CD4-positive, alpha-beta T cell treated with Interleukin-2 at 100 ng/mL for 4 hours (primary cell): ENCODE data around the gene TP53AIP1.
"Not testable (repeated sequence)": the region's sequence is repeated elsewhere in the genome, so short reads cannot be mapped to it uniquely, and the experiment has no call there.

ENCODE experiments used
- DNase-seq: peaks from one replicate; pipeline ENCODE4 v3.0.0-alpha.2; 2020; ENCODE audit warnings: low spot score

Gene TP53AIP1

DNA sequence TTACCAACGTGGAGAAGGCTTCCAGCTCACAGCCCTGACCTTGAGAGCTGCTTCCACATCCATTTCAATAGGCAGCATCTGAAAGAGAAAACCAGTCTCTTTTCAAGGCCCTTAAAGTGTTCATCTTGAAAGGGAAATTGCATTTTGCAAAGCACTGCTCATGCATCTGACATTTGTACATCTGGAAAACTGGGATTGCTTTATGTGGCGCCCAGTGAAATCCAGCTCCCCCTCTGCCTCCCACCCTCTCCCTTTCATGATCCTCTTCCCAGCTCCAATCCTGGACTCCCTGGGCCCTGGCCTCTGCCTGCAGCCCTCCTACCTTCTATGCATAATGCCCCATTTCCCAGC, 17.4 kb downstream of the TP53AIP1 start:
- DNase-seq, result no peak

DNA sequence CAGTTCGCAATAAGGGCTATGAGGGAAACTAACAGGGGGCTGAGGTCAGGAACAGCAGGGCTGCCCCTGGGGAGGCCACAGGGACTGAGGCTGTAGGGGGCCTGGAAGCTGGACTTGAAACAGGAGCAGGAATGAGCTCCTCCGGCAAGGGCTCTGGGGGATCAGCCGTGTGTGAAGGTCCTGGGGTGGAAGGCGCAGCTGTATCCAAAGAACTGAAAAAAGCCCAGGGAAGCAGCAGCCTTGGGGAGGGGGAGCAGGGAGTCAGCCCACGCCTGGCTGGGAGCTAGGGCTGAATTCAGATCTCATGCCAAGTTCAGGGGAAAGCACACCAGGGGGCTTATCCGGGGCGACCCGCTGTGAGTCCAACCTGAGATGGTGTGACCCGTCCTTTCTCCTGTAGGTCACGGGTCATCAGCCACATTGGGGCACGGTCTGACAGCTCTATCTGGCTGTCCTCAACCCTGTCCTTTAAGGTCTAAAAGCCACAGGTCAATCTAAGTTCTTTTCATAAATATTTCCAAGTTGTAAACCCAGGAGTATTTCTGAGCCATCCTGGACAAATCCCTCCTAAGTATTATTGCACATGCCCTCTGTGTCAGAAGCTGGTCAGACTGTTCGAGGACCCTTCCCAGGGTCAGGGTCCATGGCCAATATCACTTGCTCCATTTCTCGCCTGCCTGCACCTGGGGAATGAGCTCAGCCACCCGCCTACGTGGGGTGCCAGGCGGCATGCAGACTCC, 18.0 kb downstream of the TP53AIP1 start:
- DNase-seq, result no peak

DNA sequence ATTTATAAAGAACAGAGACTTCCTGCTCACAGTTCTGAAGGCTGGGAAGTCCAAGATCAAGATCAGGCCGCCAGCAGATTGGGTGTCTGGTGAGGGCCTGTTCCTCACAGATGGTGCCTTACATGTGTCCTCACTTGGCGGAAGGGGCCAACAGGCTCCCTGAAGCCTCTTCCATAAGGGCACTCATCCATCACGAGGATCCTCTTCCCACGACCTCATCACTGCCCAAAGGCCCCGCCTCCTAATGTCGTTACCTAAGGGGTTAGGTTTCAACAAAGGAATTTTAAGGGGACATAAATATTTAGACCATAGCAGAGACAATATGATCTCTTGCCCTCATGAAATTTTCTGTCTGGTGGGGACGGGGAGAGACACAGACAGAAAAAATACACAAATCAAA, 18.6 kb downstream of the TP53AIP1 start:
- no peak for DNase-seq

DNA sequence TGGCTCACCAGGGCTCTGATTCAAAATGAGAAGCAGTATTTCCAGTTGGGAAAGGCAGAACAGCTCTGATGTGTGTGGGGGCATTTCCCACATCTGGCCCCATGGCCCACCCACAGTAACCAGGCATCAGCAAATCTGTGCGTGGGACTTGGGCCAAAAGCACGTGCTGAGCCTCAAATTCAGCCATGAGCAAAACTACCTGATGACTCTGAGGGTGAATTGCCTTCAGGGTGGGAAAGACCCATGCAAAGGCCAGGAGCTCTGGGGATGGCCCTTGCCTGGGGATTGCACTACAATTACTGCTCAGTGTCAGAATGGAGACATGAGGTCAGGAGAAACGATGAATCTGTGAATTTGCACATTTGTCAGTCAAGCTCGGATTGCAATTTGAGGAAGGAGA, 20.9 kb downstream of the TP53AIP1 start:
- DNase-seq, result no peak

DNA sequence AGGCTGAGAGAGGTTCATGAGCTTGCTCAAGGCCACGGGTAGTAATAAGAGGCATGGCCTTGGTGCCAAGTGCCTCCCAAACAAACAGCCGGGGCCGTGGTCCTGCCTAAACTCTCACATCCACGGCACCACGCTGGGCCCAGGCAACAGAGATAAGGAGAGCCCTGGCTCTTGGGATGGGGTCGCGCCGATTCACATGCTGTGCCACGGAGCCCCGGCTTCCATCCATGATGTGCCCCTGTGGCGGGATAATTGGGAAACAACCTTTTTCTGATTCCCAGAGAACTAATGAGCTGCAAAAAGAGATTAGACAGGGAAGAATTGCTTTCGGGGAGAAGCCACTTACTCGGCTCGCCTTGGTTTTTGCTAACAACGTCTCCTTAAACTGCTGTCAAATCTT, 22.0 kb downstream of the TP53AIP1 start:
- DNase-seq, result no peak

DNA sequence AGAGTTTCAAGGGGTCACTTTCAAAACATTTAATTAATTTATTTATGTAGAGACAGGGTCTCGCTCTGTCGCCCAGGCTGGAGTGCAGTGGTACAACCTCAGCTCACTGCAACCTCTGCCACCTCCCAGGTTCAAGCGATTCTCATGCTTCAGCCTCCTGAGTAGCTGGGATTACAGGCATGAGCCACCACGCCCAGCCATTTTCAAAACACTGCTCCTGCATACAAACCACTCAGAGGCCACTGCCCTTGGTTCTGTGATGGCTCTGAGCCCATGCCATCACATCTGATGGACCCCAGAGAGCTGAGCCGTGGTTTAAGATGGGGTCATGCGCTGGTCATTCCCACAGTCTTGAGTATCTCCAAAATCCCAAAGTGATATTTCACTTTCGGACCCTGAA, 23.0 kb downstream of the TP53AIP1 start:
- not testable (repeated sequence) for DNase-seq

DNA sequence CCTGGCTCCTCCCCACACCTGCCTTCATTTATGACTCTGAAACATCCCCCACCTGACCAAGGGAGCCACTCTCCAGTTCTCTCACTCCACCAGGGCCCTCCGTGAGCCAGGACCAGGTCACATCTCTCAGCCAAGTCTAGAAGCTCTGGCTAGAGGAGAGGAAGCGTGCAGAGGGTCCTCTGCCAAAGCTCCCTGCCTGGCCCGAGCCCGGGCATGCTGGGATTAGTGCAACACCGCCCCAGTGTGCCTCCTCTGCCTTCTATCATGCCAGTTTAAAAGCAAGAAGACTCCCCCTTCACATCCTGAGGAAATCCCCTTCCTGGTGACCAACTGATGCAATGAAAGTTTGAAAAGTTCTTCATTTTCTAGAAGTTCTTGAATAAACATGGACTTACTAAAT, 23.5 kb downstream of the TP53AIP1 start:
- no peak for DNase-seq

DNA sequence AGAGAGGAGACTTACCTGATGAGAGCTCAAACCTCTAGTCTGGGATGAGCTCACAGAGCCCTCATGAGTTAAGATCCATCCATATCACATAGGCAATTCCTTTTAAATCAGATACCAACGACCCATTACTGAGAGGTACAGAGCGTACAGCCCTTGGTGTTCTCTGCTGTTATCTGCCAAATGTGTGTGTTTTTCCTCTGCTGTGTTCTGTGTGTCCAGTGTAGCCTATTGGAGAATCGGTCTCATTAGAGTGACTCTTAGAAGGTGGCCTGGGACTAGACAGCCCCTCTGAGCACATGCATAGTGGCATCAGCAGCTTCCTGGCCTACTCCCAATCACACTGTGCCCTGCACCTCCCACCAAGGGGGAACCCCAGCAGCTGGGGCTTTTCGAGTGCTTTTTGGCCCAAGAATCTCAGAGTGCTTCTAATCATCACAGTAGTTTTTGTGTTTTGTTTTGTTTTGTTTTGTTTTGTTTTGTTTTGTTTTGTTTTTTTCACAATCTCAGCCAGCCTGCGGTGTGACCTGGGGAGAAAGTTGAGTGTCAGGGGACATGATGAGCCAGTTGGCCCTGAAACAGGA, 25.4 kb downstream of the TP53AIP1 start:
- DNase-seq, result no peak

DNA sequence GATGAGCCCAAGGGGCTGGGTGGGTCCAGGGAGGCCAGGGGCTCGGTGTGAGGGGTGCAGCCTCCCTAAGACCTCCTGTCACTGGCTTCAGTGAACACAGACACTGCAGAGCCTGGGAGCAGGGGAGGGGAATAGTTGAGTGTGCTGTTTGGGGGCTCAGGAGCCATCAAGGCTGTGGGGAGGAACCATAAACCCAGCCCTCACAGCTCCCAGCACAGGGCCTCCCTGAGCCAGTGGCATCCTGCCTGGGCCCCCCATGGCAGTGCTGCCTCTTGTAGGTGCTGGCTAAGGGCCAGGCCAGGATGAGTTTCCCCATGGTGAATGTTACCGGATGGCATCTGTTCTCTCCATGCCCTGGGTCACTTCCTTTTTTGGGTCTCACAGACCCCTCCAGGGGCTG, 26.0 kb downstream of the TP53AIP1 start:
- DNase-seq, result no peak

DNA sequence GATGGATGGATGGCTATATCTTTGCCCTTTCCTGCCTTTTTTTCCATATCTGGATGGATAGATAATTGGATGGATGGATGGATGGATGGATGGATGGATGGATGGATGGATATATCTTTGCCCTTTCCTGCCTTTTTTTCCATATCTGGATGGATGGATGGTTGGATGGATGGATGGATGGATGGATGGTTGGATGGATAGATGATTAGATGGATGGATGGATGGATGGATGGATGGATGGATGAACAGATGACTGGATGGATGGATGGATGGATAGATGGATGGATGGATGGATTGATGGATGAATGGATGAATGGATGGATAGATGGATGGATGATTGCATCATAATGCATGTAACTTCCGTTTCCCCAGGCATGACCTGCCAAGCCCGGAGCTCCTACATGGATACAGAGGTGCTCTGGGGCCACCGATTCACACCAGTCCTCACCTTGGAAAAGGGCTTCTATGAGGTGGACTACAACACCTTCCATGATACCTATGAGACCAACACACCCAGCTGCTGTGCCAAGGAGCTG, 26.6 kb downstream of the TP53AIP1 start:
- DNase-seq, result no peak

DNA sequence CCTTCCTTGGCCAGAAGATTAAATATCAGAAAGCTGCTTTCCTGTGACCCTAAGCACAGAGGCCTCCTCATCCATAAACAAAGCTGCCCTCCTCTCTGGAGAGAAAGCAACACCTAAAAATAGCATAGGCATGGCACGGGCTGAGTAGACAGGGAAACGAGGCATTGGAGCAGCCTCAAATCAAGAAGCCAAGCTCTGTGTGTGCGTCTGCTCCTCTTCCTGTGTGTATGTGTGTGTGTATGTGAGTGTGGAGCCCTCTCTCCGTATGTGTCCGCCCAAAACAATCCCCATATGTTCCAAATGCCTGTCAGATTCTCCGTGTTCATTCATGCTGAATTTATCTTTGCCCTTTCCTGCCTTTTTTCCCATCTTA, 27.5 kb downstream of the TP53AIP1 start:
- DNase-seq, result no peak

DNA sequence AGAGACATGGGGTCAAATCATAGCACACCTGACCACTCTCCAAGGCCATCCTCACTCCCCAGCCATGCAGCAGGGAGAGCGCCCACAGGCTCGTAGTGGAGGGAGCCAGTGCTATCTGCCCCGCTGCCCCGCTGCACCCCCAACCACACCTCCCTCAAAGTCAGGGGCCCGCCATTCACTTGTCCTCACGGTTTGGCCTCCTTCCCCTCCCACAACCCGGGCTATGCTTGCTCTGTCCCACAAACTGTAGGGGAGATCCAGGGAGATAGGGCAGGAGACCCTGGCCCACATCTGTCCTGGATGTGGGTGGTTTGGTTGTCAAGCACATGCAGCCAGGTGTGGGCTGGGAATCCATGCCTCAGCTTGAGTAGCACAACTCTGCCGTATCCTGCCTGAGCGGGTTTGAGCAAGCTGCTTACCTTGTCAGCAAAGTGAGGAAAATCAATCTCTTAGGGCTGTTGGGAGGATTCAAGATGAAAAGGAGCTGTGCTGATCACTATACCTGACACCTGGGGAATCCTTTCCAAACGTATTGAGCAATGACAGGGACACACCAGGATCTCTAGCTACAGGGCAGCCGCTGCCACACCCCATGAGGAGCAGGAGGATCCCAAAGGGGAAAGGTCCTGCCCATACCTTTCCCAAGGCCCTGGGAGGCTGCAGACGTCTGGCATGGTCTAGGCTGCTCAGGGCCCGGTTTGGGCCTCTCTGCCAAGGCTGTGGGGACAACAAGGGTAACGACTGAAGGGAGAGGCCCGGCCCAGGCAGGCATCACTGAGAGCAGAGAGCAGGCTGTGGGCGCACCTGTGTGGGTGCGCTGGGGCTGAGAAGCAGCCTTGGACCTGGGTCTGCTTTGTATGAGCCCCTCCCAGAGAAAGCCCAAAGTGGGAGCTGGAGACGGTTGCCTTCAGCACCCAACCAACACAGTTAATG, 28.2 kb downstream of the TP53AIP1 start:
- no peak for DNase-seq

DNA sequence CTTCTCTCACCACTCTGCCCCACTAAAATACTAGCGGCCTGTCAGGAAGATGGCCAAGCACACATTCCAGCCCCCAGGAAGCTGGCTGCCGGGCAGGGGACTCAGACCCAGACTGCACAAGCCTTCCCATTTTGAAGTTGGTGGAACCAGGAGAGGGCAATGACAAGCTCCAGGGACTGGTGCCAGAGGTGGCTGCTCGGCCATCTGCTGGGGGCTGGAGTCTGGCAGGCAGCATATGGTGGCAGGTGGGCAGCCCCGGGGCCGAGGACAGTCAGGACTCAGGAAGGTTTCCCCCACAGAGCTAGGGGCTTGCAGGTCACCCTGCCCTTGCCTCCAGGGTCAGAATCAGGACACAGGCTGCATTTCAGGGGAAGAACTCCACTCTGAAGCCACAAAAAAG, 28.9 kb downstream of the TP53AIP1 start:
- DNase-seq, result no peak

DNA sequence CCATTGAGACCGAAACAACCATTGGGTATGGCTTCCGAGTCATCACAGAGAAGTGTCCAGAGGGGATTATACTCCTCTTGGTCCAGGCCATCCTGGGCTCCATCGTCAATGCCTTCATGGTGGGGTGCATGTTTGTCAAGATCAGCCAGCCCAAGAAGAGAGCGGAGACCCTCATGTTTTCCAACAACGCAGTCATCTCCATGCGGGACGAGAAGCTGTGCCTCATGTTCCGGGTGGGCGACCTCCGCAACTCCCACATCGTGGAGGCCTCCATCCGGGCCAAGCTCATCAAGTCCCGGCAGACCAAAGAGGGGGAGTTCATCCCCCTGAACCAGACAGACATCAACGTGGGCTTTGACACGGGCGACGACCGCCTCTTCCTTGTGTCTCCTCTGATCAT, 31.0 kb downstream of the TP53AIP1 start:
- no peak for DNase-seq

DNA sequence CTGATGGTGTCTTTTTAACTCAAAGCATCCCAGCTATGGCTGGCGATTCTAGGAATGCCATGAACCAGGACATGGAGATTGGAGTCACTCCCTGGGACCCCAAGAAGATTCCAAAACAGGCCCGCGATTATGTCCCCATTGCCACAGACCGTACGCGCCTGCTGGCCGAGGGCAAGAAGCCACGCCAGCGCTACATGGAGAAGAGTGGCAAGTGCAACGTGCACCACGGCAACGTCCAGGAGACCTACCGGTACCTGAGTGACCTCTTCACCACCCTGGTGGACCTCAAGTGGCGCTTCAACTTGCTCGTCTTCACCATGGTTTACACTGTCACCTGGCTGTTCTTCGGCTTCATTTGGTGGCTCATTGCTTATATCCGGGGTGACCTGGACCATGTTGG, 31.4 kb downstream of the TP53AIP1 start:
- no peak for DNase-seq

DNA sequence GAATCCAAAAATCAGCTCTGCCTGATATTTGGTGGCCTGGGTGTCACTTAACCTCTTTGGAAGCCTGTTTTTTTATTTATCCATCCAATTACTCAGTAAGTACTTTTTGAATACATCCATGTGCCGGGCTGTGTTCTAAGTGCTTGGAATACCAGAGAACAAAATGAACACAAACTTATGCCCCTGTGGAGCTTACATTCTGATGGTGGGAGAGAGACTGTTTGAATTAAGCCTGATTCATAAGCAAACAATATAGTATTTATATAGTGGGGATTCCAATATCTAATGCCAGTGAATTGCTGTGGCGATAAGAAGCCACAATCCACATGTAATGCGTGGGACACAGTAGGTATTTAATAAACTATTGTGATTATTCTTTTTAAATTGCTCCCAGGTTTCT, 32.1 kb downstream of the TP53AIP1 start:
- DNase-seq, result no peak

DNA sequence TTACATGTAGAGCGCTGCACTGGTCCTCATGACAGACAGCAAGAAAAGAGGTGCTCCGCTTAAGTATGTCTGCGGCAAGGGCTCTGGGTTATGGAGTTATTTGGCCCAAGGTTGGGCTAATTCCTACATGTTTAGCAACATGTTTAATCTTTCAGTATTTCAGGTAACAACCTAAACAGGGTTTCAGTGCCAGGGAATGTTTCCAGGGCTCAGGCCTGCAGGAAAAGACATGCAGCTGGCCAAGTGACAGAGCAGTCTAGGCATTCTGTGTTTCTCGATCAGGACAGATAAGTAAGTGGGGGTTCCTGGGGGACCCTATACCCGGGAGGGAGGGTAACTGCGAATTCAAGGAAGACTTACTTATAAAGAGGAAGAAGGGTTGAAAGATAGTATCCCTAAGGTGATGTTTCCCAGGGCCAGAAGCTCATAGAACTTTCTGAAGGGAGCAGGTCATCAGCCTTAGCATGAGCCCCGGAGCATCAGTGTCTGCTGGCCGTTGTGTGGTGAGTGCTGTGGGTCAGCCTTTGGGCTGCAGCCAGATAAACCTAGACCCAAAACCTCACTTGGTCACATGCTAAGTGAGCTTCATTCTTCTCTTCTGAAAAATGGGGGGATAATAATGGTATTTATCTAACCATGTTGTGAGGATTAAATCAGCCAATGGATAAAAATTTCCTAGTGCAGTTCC, 33.1 kb downstream of the TP53AIP1 start:
- no peak for DNase-seq

DNA sequence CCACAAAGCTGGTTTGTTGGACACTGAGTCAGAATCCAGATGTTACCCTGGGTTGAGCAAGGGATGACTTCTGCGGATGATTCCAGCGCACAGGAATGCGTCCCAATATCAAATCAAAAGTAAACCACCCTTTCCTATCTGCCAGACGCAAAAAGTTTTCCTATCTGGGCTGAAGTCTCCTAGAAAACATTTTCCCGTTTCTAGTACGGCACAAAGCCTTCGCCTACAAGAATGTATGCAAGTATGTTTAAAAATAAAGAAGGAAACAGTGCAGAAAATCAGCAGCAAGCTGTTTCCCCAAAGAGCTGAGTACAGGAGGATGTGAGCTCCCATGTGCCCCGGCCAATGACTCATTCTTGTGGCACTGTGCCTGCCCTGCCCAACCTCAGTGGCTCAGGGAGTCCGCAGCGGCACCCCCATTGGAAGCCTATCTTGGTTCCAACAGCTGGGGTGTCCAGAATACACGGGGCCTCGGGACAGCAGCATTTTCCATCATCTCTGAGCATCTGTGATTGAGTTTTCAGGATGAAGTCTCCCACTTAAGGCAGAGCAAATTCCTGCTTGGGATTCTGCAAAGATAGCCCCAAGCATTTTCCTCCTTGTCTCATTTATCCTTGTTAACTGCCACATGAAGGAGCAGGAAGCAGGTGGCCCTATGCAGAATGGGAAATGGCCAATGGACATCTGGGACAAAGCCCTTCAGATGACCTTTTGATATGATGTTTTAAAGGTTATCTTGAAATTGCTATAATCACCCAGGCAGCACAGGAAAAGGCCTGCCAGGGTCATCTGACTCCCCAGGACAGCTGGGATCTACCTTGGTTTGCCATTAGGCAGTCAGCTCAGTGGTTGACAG, 34.1 kb downstream of the TP53AIP1 start:
- DNase-seq, result no peak

DNA sequence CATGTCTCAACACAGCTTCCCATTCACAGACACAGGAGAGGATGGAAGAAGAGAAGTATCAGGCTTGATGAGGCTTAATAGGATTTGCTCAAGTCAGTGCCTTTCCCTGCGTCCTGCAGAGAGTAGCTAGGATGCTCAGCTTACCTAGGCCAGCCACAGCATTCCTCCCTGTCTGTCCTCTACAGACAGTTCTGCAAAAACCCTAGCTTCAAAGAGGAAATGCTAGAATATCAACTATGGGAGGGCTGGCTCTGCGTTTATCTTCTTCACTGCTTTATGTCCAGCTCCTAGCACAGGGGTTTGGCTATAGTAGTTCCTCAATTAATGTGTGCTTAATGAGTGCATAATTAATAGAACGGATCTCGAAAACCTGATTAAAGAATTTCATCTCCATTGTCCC, 35.1 kb downstream of the TP53AIP1 start:
- no peak for DNase-seq

DNA sequence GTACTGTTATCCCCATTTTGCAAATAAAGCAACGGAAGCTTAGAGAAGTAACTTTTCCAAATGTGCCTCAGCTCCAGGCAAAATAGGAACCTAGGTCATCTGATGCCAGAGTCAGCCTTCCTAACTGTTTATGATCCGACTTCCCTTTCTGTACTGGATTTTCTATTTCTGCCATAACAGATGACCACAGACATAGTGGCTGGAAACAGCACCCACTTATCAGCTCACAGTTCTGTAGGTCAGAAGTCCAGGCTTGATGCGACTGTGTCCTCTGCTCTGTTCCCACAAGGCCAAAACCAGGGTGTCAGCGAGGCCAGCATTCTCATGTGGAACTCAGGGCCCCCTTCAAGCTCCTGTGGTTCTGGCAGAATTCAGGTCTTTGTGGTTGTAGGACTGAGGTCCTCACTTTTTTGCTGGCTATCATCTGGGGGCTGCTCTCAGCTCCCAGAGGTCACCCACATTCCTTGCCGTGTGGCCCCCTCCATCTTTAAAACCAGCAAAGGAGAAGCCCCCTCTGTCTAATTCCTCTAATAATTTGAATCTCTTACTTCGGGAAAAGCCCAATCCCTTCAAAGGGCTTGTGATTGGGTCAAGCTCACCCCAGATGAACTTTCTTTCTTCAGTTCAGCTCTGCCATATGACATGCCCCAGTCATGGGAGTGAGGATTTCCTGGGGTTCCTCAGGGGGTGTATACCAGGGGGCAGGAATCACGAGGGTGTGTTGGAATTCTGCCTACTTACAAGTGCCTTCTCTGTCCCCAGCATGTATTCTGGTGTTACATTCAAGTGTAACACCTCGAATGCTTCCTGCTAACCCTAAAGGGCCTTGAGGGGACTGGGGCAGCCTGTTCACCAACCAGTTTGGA, 36.3 kb downstream of the TP53AIP1 start:
- DNase-seq, result no peak
